Measurements from ENCODE around the gene BEND3.

The BEND3 gene

GRCh38 chr6:107061125-107062020 lies 53.9 kb downstream of the BEND3 start:
- H3K4me3 ChIP-seq (replicated peaks in 1 of 2; ENCODE audit: low read depth in 2 of 2, low read length in 2 of 2) = no peak overlapping the region
- TF ChIP-seq CTCF (IDR thresholded peaks at IDR 0.05; ENCODE audit: low read depth, low read length) = no peak
- no peak for DNase-seq (ENCODE audit: low read depth in 2 of 2)

GRCh38 chr6:107060704-107061103 lies 54.6 kb downstream of the BEND3 start:
- DNase-seq (ENCODE audit: low read depth in 2 of 2) = no peak
- TF ChIP-seq CTCF (IDR thresholded peaks at IDR 0.05; ENCODE audit: low read depth, low read length) = no peak
- H3K4me3 ChIP-seq (replicated peaks in 1 of 2; ENCODE audit: low read depth in 2 of 2, low read length in 2 of 2) = no peak overlapping the region

- no peak overlapping the region for H3K4me3 ChIP-seq (replicated peaks in 1 of 2; ENCODE audit: low read depth in 2 of 2, low read length in 2 of 2)
- no peak for DNase-seq (ENCODE audit: low read depth in 2 of 2)
- TF ChIP-seq CTCF (IDR thresholded peaks at IDR 0.05; ENCODE audit: low read depth, low read length) = no peak
Observed at GRCh38 chr6:107059606-107060005, 55.7 kb downstream of the BEND3 start.

GRCh38 chr6:107057679-107058078 lies 57.6 kb downstream of the BEND3 start:
- no peak for TF ChIP-seq CTCF (IDR thresholded peaks at IDR 0.05; ENCODE audit: low read depth, low read length)
- DNase-seq (ENCODE audit: low read depth in 2 of 2) = no peak
- H3K4me3 ChIP-seq (replicated peaks in 1 of 2; ENCODE audit: low read depth in 2 of 2, low read length in 2 of 2) = no peak overlapping the region

GRCh38 chr6:107056796-107057195 lies 58.5 kb downstream of the BEND3 start:
- H3K4me3 ChIP-seq (replicated peaks in 1 of 2; ENCODE audit: low read depth in 2 of 2, low read length in 2 of 2) = no peak overlapping the region
- DNase-seq (ENCODE audit: low read depth in 2 of 2) = no peak
- no peak for TF ChIP-seq CTCF (IDR thresholded peaks at IDR 0.05; ENCODE audit: low read depth, low read length)

- no peak for DNase-seq (ENCODE audit: low read depth in 2 of 2)
- no peak overlapping the region for H3K4me3 ChIP-seq (replicated peaks in 1 of 2; ENCODE audit: low read depth in 2 of 2, low read length in 2 of 2)
- no peak for TF ChIP-seq CTCF (IDR thresholded peaks at IDR 0.05; ENCODE audit: low read depth, low read length)
Observed at GRCh38 chr6:107047807-107048206, 67.5 kb downstream of the BEND3 start.
